ENCODE results near the gene ARL14EP. TPM values are rescaled to one million over a fixed set of nuclear protein-coding genes. Genes with fewer than 3 reads are reported as not detected.

ARL14EP gene
- polyA plus RNA-seq, 1 experiment = 47.2 TPM

DNA sequence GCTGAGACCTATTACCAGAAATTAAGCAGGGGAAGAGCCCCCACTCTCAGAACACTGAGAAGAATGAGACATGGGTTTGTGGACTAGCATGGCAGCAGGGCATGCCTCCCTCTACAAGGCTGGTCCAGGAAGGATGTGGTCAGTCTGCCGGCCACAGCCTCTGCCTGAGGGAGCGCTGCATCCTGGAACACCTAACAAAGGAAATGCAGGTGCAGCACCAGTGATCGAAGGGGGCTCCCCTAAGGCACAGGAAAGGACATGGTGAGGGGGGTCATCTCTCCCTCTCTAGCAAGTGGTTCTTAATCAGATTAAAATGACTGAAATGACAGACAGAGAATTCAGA lies 40.6 kb upstream of the ARL14EP start:
- Histone ChIP-seq H3K9me3 (ENCODE audit: control insufficient read depth, insufficient read depth, low read length) (no peaks in the 10 kb centered on the region), H3K4me3 (ENCODE audit: low read depth, low read length) (no peak overlapping the region), H3K27me3 (ENCODE audit: control insufficient read depth, insufficient read depth, low read length) (no peaks in the 10 kb centered on the region), H3K27ac (ENCODE audit: low read depth, low read length) (no peak overlapping the region)
- POLR2A ChIA-PET = no interaction called here
- TF ChIP-seq, protein P1, sequence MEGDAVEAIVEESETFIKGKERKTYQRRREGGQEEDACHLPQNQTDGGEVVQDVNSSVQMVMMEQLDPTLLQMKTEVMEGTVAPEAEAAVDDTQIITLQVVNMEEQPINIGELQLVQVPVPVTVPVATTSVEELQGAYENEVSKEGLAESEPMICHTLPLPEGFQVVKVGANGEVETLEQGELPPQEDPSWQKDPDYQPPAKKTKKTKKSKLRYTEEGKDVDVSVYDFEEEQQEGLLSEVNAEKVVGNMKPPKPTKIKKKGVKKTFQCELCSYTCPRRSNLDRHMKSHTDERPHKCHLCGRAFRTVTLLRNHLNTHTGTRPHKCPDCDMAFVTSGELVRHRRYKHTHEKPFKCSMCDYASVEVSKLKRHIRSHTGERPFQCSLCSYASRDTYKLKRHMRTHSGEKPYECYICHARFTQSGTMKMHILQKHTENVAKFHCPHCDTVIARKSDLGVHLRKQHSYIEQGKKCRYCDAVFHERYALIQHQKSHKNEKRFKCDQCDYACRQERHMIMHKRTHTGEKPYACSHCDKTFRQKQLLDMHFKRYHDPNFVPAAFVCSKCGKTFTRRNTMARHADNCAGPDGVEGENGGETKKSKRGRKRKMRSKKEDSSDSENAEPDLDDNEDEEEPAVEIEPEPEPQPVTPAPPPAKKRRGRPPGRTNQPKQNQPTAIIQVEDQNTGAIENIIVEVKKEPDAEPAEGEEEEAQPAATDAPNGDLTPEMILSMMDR (IDR thresholded peaks at IDR 0.05; ENCODE audit: low read depth, low read length) = no peak
- CTCF ChIA-PET = no interaction called here
- no peak for DNase-seq (ENCODE audit: low read depth, low spot score)

DNA sequence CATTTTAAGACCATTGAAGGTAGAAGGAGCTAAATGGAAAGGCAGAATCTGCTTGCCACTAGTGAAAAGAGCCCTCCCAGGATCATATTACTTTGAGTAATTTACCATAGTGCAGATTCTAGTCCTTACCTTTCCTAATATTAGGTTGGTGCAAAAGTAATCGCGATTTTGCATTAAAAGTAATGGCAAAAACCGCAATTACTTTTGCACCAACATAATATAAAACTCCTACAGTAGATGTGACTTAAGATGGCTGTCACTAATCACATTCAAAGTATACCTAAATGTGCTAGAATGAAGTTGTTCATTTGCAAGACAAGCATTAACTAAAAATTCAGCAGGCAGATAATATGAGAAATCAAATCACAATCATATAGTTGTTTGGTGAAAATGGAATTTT lies 38.1 kb upstream of the ARL14EP start:
- POLR2A ChIA-PET = no interaction called here
- no peak overlapping the region for H3K4me3 ChIP-seq (ENCODE audit: low read depth, low read length)
- no peak overlapping the region for H3K27ac ChIP-seq (ENCODE audit: low read depth, low read length)
- CTCF ChIA-PET = no interaction called here
- no peaks in the 10 kb centered on the region for H3K27me3 ChIP-seq (ENCODE audit: control insufficient read depth, insufficient read depth, low read length)
- H3K9me3 ChIP-seq (ENCODE audit: control insufficient read depth, insufficient read depth, low read length) = no peaks in the 10 kb centered on the region
- no peak for DNase-seq (ENCODE audit: low read depth, low spot score)
- TF ChIP-seq, protein P1 (IDR thresholded peaks at IDR 0.05; ENCODE audit: low read depth, low read length) = no peak

DNA sequence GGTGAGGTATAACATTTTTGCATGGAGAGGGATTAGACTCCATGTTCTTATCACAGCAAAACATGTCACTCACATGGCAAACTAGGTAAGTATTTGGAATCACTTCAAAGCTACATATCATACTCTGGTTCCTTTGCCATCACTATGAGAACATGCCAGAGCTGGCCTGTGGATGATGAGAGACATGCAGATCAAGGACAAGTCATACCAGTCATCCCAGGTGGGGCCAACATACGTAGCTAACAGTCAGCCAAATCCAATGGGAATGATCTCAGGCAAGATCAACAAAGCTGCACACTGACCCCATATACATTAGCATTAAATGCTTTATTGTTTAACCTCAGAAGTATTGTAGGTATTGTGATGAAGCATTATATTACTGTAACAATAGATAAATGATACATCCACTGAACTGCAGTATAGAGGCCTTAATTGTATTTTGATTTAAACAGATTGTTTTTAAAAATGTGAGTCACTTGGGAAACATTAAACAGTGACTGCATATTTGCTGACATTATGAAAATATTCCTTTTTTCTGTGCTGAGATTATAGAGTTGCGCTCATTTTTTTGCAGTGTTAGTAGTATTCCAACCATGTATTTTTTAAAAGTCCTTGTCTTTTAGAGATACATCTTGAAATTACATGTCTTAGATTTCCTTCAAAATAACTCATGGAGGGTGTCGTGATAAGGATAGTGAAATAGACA lies 37.3 kb upstream of the ARL14EP start:
- no peak overlapping the region for H3K27ac ChIP-seq (ENCODE audit: low read depth, low read length)
- TF ChIP-seq, protein P1 (IDR thresholded peaks at IDR 0.05; ENCODE audit: low read depth, low read length) = no peak
- H3K4me3 ChIP-seq (ENCODE audit: low read depth, low read length) = no peak overlapping the region
- no peaks in the 10 kb centered on the region for H3K9me3 ChIP-seq (ENCODE audit: control insufficient read depth, insufficient read depth, low read length)
- no peak for DNase-seq (ENCODE audit: low read depth, low spot score)
- POLR2A ChIA-PET = no interaction called here
- no peaks in the 10 kb centered on the region for H3K27me3 ChIP-seq (ENCODE audit: control insufficient read depth, insufficient read depth, low read length)
- CTCF ChIA-PET = no interaction called here

DNA sequence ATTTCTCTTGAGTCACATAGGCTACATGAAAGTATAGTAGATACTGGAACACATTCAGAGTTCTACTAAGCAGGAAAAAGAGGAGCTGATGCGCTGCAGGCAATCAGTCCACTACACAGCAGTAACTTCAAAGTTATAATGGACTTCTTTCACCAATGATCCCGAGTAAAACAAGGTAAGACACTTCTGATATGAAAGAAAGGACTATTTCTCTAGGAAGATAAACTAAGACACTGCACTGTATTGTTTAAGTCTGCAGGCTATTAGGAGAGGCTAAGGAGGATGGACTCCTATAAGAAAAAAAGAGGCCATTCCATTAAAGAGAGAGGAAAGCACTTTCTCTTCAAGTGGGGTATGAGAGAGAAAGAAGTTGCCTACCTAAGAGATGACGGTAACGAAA lies 31.6 kb upstream of the ARL14EP start:
- no peak for DNase-seq (ENCODE audit: low read depth, low spot score)
- Histone ChIP-seq H3K27ac (ENCODE audit: low read depth, low read length) (no peak overlapping the region), H3K27me3 (ENCODE audit: control insufficient read depth, insufficient read depth, low read length) (no peaks in the 10 kb centered on the region), H3K4me3 (ENCODE audit: low read depth, low read length) (no peak overlapping the region), H3K9me3 (ENCODE audit: control insufficient read depth, insufficient read depth, low read length) (no peaks in the 10 kb centered on the region)
- CTCF ChIA-PET = interaction anchor here (0.6 kb wide), 1 partner anchor 94 kb away, joined by 3 read pairs; no protein-coding TSS in a partner anchor
- POLR2A ChIA-PET = no interaction called here
- TF ChIP-seq, protein P1 (IDR thresholded peaks at IDR 0.05; ENCODE audit: low read depth, low read length) = no peak

DNA sequence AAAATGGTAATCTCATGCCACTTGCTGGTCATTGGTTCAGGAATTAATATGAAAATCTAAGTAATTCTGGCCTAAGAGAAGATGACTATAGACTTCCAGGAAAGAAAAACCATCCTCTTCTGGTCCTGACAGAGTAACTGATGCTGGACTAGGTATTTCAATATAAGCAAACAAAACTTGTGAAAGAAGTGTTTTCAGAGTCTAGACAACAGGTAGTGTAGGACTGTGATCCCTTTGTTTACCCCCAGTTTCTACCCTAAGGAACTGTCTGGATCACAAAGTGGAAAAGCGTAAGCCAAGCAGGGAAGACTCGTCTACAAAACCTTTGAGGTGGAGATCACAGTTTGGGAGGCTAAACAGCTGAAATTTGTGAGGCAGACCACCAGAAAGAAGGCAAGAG lies 30.4 kb upstream of the ARL14EP start:
- Histone ChIP-seq H3K4me3 (ENCODE audit: low read depth, low read length) (no peak overlapping the region), H3K27me3 (ENCODE audit: control insufficient read depth, insufficient read depth, low read length) (no peaks in the 10 kb centered on the region), H3K9me3 (ENCODE audit: control insufficient read depth, insufficient read depth, low read length) (no peaks in the 10 kb centered on the region), H3K27ac (ENCODE audit: low read depth, low read length) (no peak overlapping the region)
- ChIA-PET CTCF (no interaction called here), POLR2A (no interaction called here)
- no peak for DNase-seq (ENCODE audit: low read depth, low spot score)
- TF ChIP-seq, protein P1 (IDR thresholded peaks at IDR 0.05; ENCODE audit: low read depth, low read length) = no peak

Measured in AG04450 (cell line).